Epithelial cell of proximal tubule (primary cell): ENCODE measurements around the gene KLHL29. TPM values are rescaled to one million over a fixed set of nuclear protein-coding genes. Genes with fewer than 3 reads are reported as not detected.

Source experiments
- DNase-seq: peaks from one replicate; pipeline ENCODE4 v3.0.0-alpha.2; 2011; ENCODE audit warnings: low read depth
- H3K4me3 ChIP-seq: 2 replicates; pipeline ENCODE4 v1.5.1; 2011; ENCODE audit warnings: low read depth, mild to moderate bottlenecking, low read length
- CTCF ChIP-seq: conservative IDR thresholded peaks from 2 replicates; pipeline ENCODE4 v1.5.1; 2012; ENCODE audit warnings: low read depth, mild to moderate bottlenecking, low read length
- total RNA-seq: library from RNA; depleted of rRNA; stranded (reverse); fragments of >200 nt; gene quantifications from 2 replicates; pipeline ENCODE4 v1.2.3, GENCODE V29; 2015

Gene KLHL29
- total RNA-seq, 1 donor from 2014 or later = 12.0 TPM

GRCh38 chr2:23617811-23618215, 232.8 kb downstream of the KLHL29 start:
- DNase-seq = no peak
- H3K4me3 ChIP-seq = no peak overlapping the region
- no peak for TF ChIP-seq CTCF

- no peak for TF ChIP-seq CTCF
- no peak overlapping the region for H3K4me3 ChIP-seq
- DNase-seq = no peak
Measured at GRCh38 chr2:23618265-23618664, 233.3 kb downstream of the KLHL29 start.

GRCh38 chr2:23618794-23619530, 234.0 kb downstream of the KLHL29 start:
- no peak for TF ChIP-seq CTCF
- no peak overlapping the region for H3K4me3 ChIP-seq
- DNase-seq = no peak

- no peak for TF ChIP-seq CTCF
Measured at GRCh38 chr2:23619941-23620340, 235.0 kb downstream of the KLHL29 start.

GRCh38 chr2:23620841-23621341, 235.9 kb downstream of the KLHL29 start:
- TF ChIP-seq CTCF = no peak
- H3K4me3 ChIP-seq = no peak overlapping the region
- DNase-seq = no peak

More at GRCh38 chr2:23619941-23620340, 235.0 kb downstream of the KLHL29 start:
- H3K4me3 ChIP-seq = no peak overlapping the region
- no peak for DNase-seq

- no peak for TF ChIP-seq CTCF
- H3K4me3 ChIP-seq = no peak overlapping the region
- DNase-seq = no peak
Measured at GRCh38 chr2:23621616-23622015, 236.6 kb downstream of the KLHL29 start.

- no peak overlapping the region for H3K4me3 ChIP-seq
- no peak for TF ChIP-seq CTCF
- DNase-seq = no peak
Measured at GRCh38 chr2:23622466-23622865, 237.5 kb downstream of the KLHL29 start.
